ENCODE data around the gene SIK3. TPM values are rescaled to one million over a fixed set of nuclear protein-coding genes. Genes with fewer than 3 reads are reported as not detected.

The SIK3 gene
- total RNA-seq, 1 experiment from 2014 or later, result 17.4 TPM

DNA sequence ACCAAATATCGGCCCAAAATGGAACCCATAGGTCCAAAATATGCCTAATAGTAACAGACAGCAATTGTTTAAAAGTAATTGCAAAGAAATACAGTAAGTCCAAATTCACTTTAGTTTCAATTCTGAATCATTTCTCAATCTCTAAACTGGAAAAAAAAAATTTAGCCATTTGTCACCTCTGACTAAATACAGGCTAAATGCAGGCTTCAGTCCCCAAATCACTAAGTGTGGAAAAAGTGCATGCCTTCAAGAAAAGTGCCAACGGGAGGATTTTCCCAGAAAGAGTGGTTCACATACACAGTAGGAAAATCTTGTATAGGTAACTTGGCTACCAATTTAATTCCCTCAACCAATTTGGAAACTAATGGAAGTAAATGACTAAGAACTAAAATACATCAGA, 35.7 kb downstream of the SIK3 start:
- H3K27ac Mint-ChIP-seq (ENCODE audit: unreplicated experiment), result no peak overlapping the region
- no peak overlapping the region for H3K4me3 Mint-ChIP-seq (ENCODE audit: low read depth, unreplicated experiment)
- H3K4me1 Mint-ChIP-seq (ENCODE audit: low read depth, unreplicated experiment), result no peaks in the 10 kb centered on the region
- DNase-seq, result no peak
- intact Hi-C loops (cut with micrococcal nuclease; ENCODE audit: unreplicated experiment), result no loop called here
- no peaks in the 10 kb centered on the region for H3K36me3 Mint-ChIP-seq (ENCODE audit: insufficient read depth, unreplicated experiment)
- no peaks in the 10 kb centered on the region for H3K9me3 Mint-ChIP-seq (ENCODE audit: low read depth, unreplicated experiment)
- no TSS peak for BruUV-seq (replicated peaks)
- H3K27me3 Mint-ChIP-seq (ENCODE audit: unreplicated experiment), result no peaks in the 10 kb centered on the region
- TF ChIP-seq, protein P1, sequence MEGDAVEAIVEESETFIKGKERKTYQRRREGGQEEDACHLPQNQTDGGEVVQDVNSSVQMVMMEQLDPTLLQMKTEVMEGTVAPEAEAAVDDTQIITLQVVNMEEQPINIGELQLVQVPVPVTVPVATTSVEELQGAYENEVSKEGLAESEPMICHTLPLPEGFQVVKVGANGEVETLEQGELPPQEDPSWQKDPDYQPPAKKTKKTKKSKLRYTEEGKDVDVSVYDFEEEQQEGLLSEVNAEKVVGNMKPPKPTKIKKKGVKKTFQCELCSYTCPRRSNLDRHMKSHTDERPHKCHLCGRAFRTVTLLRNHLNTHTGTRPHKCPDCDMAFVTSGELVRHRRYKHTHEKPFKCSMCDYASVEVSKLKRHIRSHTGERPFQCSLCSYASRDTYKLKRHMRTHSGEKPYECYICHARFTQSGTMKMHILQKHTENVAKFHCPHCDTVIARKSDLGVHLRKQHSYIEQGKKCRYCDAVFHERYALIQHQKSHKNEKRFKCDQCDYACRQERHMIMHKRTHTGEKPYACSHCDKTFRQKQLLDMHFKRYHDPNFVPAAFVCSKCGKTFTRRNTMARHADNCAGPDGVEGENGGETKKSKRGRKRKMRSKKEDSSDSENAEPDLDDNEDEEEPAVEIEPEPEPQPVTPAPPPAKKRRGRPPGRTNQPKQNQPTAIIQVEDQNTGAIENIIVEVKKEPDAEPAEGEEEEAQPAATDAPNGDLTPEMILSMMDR (IDR thresholded peaks at IDR 0.05; ENCODE audit: unreplicated experiment), result no peak
- CTCF ChIA-PET, result no interaction called here

GRCh38 chr11:117061256-117061655, 37.0 kb downstream of the SIK3 start:
- Mint-ChIP-seq H3K4me1 (ENCODE audit: low read depth, unreplicated experiment) (no peaks in the 10 kb centered on the region), H3K36me3 (ENCODE audit: insufficient read depth, unreplicated experiment) (no peaks in the 10 kb centered on the region), H3K9me3 (ENCODE audit: low read depth, unreplicated experiment) (no peaks in the 10 kb centered on the region), H3K4me3 (ENCODE audit: low read depth, unreplicated experiment) (no peak overlapping the region), H3K27ac (ENCODE audit: unreplicated experiment) (no peak overlapping the region), H3K27me3 (ENCODE audit: unreplicated experiment) (no peaks in the 10 kb centered on the region)
- DNase-seq, result no peak
- CTCF ChIA-PET, result no interaction called here
- intact Hi-C loops (cut with micrococcal nuclease; ENCODE audit: unreplicated experiment), result no loop called here
- TF ChIP-seq, protein P1 (IDR thresholded peaks at IDR 0.05; ENCODE audit: unreplicated experiment), result no peak
- BruUV-seq (replicated peaks), result no TSS peak

DNA sequence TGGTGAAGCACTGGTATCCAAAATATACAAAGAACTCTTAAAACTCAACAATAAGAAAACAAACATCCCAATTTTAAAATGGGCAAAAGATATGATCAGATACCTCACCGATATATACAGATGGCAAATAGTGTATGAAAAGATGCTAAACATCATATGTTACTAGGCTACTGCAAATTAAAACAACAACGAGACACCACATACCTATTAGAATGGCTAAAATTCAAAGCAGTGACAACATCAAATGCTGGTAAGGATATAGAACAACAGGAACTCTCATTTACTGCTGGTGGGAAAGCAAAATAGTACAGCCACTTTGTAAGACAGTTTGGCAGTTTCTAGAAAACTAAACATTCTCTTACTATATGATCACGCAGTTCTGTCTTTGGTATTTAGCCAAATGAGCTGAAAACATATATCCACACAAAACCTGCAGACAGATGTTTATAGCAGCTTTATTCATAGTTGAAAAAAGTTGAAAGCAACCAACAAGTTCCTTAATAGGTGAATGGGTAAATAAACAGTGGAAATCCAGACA, 38.5 kb downstream of the SIK3 start:
- Mint-ChIP-seq H3K9me3 (ENCODE audit: low read depth, unreplicated experiment) (no peaks in the 10 kb centered on the region), H3K4me3 (ENCODE audit: low read depth, unreplicated experiment) (no peak overlapping the region), H3K36me3 (ENCODE audit: insufficient read depth, unreplicated experiment) (no peaks in the 10 kb centered on the region), H3K4me1 (ENCODE audit: low read depth, unreplicated experiment) (no peaks in the 10 kb centered on the region), H3K27ac (ENCODE audit: unreplicated experiment) (no peak overlapping the region), H3K27me3 (ENCODE audit: unreplicated experiment) (no peaks in the 10 kb centered on the region)
- DNase-seq, result no peak
- TF ChIP-seq, protein P1 (IDR thresholded peaks at IDR 0.05; ENCODE audit: unreplicated experiment), result no peak
- intact Hi-C loops (cut with micrococcal nuclease; ENCODE audit: unreplicated experiment), result no loop called here
- CTCF ChIA-PET, result no interaction called here
- BruUV-seq (replicated peaks), result no TSS peak

DNA sequence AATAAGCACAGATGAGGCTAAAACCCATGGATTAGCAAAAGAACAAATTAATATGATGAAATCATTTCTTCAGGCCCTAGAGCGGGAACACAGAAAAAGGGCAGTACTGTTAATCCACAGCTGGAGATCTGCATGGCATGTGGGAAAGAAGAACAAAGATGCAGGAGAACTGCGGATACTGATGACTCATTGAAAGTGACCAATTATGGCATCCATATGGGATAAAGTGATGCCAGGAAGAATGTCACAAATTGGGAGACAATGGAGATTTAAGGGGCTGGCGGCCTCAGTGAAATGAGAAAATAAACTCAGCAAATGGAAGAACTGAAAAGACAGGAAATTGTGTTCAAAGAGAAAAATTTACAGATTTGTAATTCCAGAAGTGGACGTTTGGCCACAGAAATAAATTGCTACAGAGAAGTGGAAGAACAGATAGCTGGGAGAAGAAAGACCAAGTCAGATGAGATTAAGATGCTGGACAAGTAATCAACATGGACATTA, 39.4 kb downstream of the SIK3 start:
- Mint-ChIP-seq H3K36me3 (ENCODE audit: insufficient read depth, unreplicated experiment) (no peaks in the 10 kb centered on the region), H3K9me3 (ENCODE audit: low read depth, unreplicated experiment) (no peaks in the 10 kb centered on the region), H3K4me3 (ENCODE audit: low read depth, unreplicated experiment) (no peak overlapping the region), H3K27ac (ENCODE audit: unreplicated experiment) (no peak overlapping the region), H3K27me3 (ENCODE audit: unreplicated experiment) (no peaks in the 10 kb centered on the region), H3K4me1 (ENCODE audit: low read depth, unreplicated experiment) (no peaks in the 10 kb centered on the region)
- no peak for DNase-seq
- intact Hi-C loops (cut with micrococcal nuclease; ENCODE audit: unreplicated experiment), result no loop called here
- CTCF ChIA-PET, result no interaction called here
- TF ChIP-seq, protein P1 (IDR thresholded peaks at IDR 0.05; ENCODE audit: unreplicated experiment), result no peak
- BruUV-seq (replicated peaks), result no TSS peak
